Measurements from ENCODE around the gene SCGB3A1.

- no peak for TF ChIP-seq CTCF (IDR thresholded peaks at IDR 0.05)
- no peak for TF ChIP-seq POLR2A (IDR thresholded peaks at IDR 0.05)
These were observed 27.3 kb downstream of the SCGB3A1 start for GRCh38 chr5:180563994-180564393.
